ENCODE data around the gene ABCA1. TPM values are rescaled to one million over a fixed set of nuclear protein-coding genes. Genes with fewer than 3 reads are reported as not detected.
A peak's percentile ranks its signal among the peaks of the same experiment; 100 is the strongest.
"Not testable (repeated sequence)": the region's sequence is repeated elsewhere in the genome, so short reads cannot be mapped to it uniquely, and the experiment has no call there.

Gene ABCA1
- total RNA-seq, 1 experiment from 2014 or later = 3.6 TPM

DNA sequence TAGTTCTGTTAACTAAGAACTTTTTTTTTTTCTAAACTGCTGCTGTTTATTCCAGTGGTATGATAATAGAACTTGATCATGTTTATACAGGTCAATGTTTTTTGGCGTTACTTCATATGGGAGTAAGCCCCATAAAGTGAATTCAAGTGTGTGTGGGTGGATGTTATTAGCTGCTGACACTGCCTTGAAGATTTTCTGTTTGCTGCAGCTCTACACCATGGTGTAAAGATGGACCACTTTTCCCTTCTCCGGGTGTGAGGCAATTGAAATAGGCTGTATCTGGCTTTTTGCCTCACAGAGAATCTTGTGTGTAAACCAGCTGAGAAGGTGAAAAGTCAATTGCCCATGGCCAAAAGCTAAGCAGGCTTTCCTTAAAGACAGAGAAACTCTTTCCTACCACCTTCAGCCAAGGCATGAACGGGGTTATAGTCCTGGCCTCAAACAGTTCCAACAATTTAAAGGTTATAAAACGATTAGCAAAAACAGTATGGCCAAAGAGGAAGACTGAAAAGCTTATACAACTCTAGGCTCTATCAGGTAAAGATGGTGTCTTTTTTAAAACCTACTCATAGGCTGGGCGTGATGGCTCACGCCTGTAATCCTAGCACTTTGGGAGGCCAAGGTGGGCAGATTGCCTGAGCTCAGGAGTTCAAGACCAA is 33.9 kb upstream of the ABCA1 start:
- no peak for DNase-seq
- Histone ChIP-seq H3K27me3 (ENCODE audit: control insufficient read depth, insufficient read depth, low read length) (no peaks in the 10 kb centered on the region), H3K4me3 (ENCODE audit: insufficient read depth, low read depth, low read length) (no peak overlapping the region), H3K36me3 (replicated peaks; ENCODE audit: control insufficient read depth, insufficient read depth, low read length) (no peaks in the 10 kb centered on the region)

GRCh38 chr9:104961238-104961637 is 33.3 kb upstream of the ABCA1 start:
- no peak overlapping the region for H3K4me3 ChIP-seq (ENCODE audit: insufficient read depth, low read depth, low read length)
- H3K36me3 ChIP-seq (replicated peaks; ENCODE audit: control insufficient read depth, insufficient read depth, low read length) = no peaks in the 10 kb centered on the region
- no peaks in the 10 kb centered on the region for H3K27me3 ChIP-seq (ENCODE audit: control insufficient read depth, insufficient read depth, low read length)
- DNase-seq = peak; percentile 84

DNA sequence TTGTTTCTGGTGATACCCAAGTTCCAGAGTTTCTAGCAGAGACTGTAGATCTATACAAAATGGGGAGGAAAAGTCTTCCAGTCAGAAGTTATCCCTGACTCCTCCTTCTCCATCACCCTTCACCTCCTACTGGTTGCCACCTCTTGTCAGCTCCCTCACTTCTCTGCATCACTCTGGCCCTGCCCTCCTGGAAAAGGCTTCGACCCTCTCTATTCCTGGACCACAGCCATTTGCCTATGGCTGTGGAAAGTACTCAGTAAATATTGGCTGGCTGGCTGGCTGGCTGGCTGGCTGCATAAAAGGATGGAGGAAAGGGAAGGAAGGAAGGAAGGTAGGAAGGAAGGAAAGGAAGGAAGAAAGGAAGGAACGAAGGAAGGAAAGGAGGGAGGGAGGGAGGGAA is 32.7 kb upstream of the ABCA1 start:
- no peak overlapping the region for H3K4me3 ChIP-seq (ENCODE audit: insufficient read depth, low read depth, low read length)
- no peaks in the 10 kb centered on the region for H3K27me3 ChIP-seq (ENCODE audit: control insufficient read depth, insufficient read depth, low read length)
- no peaks in the 10 kb centered on the region for H3K36me3 ChIP-seq (replicated peaks; ENCODE audit: control insufficient read depth, insufficient read depth, low read length)
- DNase-seq = no peak

DNA sequence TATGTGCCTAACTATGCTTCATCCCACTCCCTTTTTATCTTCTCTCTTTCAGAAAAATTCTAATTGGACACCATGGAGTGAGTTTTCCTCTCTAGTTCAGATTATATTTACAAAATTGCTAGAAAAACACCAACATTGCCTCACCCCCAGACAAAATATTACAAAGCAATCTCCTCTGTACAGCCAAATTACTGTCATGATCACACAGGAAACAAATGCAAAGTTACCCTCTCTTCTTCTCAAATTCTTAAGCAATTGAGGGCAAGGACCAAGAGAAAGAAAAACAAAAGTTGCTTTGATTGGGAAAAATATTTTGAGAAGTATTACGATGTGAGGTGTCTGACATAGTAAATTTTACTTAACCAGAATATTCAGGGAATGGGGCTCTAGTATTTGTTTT is 30.8 kb upstream of the ABCA1 start:
- Histone ChIP-seq H3K4me3 (ENCODE audit: insufficient read depth, low read depth, low read length) (no peak overlapping the region), H3K36me3 (replicated peaks; ENCODE audit: control insufficient read depth, insufficient read depth, low read length) (no peaks in the 10 kb centered on the region), H3K27me3 (ENCODE audit: control insufficient read depth, insufficient read depth, low read length) (no peaks in the 10 kb centered on the region)
- DNase-seq = no peak

DNA sequence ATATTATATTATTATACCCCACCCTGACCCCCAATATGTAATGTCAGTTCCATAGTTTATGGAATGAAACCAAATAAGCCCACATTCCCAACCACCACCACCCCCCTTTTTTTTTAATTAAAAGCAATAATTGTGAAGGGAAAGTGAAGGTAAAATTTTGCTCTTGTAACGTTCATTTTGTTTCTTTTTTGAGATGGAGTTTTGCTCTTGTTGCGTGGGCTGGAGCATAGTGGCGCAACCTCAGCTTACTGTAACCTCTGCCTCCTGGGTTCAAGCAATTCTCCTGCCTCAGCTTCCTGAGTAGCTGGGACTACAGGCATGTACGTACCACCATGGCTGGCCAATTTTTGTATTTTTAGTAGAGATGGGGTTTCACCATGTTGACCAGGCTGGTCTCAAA is 30.1 kb upstream of the ABCA1 start:
- H3K27me3 ChIP-seq (ENCODE audit: control insufficient read depth, insufficient read depth, low read length); H3K4me3 ChIP-seq (ENCODE audit: insufficient read depth, low read depth, low read length); H3K36me3 ChIP-seq (replicated peaks; ENCODE audit: control insufficient read depth, insufficient read depth, low read length); DNase-seq: not testable (repeated sequence)

- H3K4me3 ChIP-seq (ENCODE audit: insufficient read depth, low read depth, low read length) = no peak overlapping the region
- H3K27me3 ChIP-seq (ENCODE audit: control insufficient read depth, insufficient read depth, low read length) = no peaks in the 10 kb centered on the region
- no peak for DNase-seq
- no peaks in the 10 kb centered on the region for H3K36me3 ChIP-seq (replicated peaks; ENCODE audit: control insufficient read depth, insufficient read depth, low read length)
Observed at GRCh38 chr9:104951487-104951886, 23.5 kb upstream of the ABCA1 start.

- Histone ChIP-seq H3K27me3 (ENCODE audit: control insufficient read depth, insufficient read depth, low read length) (no peaks in the 10 kb centered on the region), H3K36me3 (replicated peaks; ENCODE audit: control insufficient read depth, insufficient read depth, low read length) (no peaks in the 10 kb centered on the region), H3K4me3 (ENCODE audit: insufficient read depth, low read depth, low read length) (no peak overlapping the region)
- DNase-seq = no peak
Observed at GRCh38 chr9:104950838-104951237, 22.9 kb upstream of the ABCA1 start.

GRCh38 chr9:104948277-104948676 is 20.3 kb upstream of the ABCA1 start:
- no peak for DNase-seq
- Histone ChIP-seq H3K27me3 (ENCODE audit: control insufficient read depth, insufficient read depth, low read length) (no peaks in the 10 kb centered on the region), H3K36me3 (replicated peaks; ENCODE audit: control insufficient read depth, insufficient read depth, low read length) (no peaks in the 10 kb centered on the region), H3K4me3 (ENCODE audit: insufficient read depth, low read depth, low read length) (no peak overlapping the region)

GRCh38 chr9:104944871-104945270 is 16.9 kb upstream of the ABCA1 start:
- Histone ChIP-seq H3K36me3 (replicated peaks; ENCODE audit: control insufficient read depth, insufficient read depth, low read length) (no peaks in the 10 kb centered on the region), H3K27me3 (ENCODE audit: control insufficient read depth, insufficient read depth, low read length) (no peaks in the 10 kb centered on the region), H3K4me3 (ENCODE audit: insufficient read depth, low read depth, low read length) (no peak overlapping the region)
- no peak for DNase-seq

GRCh38 chr9:104944356-104944755 is 16.4 kb upstream of the ABCA1 start:
- H3K4me3 ChIP-seq (ENCODE audit: insufficient read depth, low read depth, low read length) = no peak overlapping the region
- H3K27me3 ChIP-seq (ENCODE audit: control insufficient read depth, insufficient read depth, low read length) = no peaks in the 10 kb centered on the region
- H3K36me3 ChIP-seq (replicated peaks; ENCODE audit: control insufficient read depth, insufficient read depth, low read length) = no peaks in the 10 kb centered on the region

GRCh38 chr9:104941597-104941996 is 13.6 kb upstream of the ABCA1 start:
- DNase-seq = no peak
- Histone ChIP-seq H3K4me3 (ENCODE audit: insufficient read depth, low read depth, low read length) (no peak overlapping the region), H3K27me3 (ENCODE audit: control insufficient read depth, insufficient read depth, low read length) (no peaks in the 10 kb centered on the region), H3K36me3 (replicated peaks; ENCODE audit: control insufficient read depth, insufficient read depth, low read length) (no peaks in the 10 kb centered on the region)

More at GRCh38 chr9:104944356-104944755, 16.4 kb upstream of the ABCA1 start:
- DNase-seq = no peak

GRCh38 chr9:104936291-104936690 is 8.3 kb upstream of the ABCA1 start:
- no peaks in the 10 kb centered on the region for H3K27me3 ChIP-seq (ENCODE audit: control insufficient read depth, insufficient read depth, low read length)
- no peak for DNase-seq
- no peak overlapping the region for H3K4me3 ChIP-seq (ENCODE audit: insufficient read depth, low read depth, low read length)
- no peaks in the 10 kb centered on the region for H3K36me3 ChIP-seq (replicated peaks; ENCODE audit: control insufficient read depth, insufficient read depth, low read length)

GRCh38 chr9:104935501-104935810 is 7.5 kb upstream of the ABCA1 start:
- not testable (repeated sequence) for H3K4me3 ChIP-seq (ENCODE audit: insufficient read depth, low read depth, low read length); H3K27me3 ChIP-seq (ENCODE audit: control insufficient read depth, insufficient read depth, low read length); DNase-seq; H3K36me3 ChIP-seq (replicated peaks; ENCODE audit: control insufficient read depth, insufficient read depth, low read length)

DNA sequence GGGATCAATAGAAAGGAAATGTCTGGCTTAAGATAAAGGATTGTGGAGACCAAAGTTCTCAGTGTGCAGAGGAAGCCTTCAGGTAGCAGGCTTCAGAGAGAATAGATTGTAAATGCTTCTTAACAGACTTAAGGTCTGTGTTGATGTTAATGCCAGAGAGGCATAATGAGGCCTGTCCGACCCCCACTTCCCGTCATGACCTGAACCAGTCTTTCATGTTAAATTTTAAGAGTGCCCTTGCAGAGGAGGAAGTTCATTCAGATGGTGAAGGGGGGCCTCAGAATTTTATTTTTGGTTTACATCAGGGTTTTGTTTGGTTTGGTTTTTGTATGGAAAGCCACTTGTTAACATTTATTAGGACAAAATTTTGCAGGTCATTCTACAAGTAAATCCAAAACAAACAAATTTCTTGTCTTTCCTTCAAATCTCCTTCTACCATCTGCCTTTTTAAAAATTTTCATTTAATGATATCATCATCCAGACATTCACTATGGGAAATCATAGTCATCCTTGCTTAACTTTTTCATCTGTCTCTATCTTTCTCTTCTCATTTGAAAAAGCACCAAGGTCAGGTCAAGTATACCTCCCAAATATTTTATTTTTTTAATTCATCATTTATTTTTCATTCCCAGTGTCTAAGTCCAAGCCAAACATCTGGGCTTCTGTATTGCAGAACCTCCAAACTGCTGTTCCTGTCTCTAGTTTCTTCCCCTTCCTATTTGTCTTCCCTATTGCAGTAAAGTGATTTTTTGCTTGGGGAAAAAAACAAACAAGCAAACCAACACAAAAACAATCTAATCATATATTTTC is 6.9 kb upstream of the ABCA1 start:
- no peak for DNase-seq
- Histone ChIP-seq H3K27me3 (ENCODE audit: control insufficient read depth, insufficient read depth, low read length) (no peaks in the 10 kb centered on the region), H3K4me3 (ENCODE audit: insufficient read depth, low read depth, low read length) (no peak overlapping the region), H3K36me3 (replicated peaks; ENCODE audit: control insufficient read depth, insufficient read depth, low read length) (no peaks in the 10 kb centered on the region)

GRCh38 chr9:104933091-104933490 is 5.1 kb upstream of the ABCA1 start:
- H3K27me3 ChIP-seq (ENCODE audit: control insufficient read depth, insufficient read depth, low read length); H3K36me3 ChIP-seq (replicated peaks; ENCODE audit: control insufficient read depth, insufficient read depth, low read length); DNase-seq; H3K4me3 ChIP-seq (ENCODE audit: insufficient read depth, low read depth, low read length): not testable (repeated sequence)

Data from H7 (cell line).